B cell (primary cell): ENCODE measurements around the gene INTS15. TPM values are rescaled to one million over a fixed set of nuclear protein-coding genes. Genes with fewer than 3 reads are reported as not detected.

Source experiments
- ATAC-seq: fragments of 200-7000 bp; cut with Tn5 transposase; one replicate; pipeline ENCODE4 v1.10.0; 2021; ENCODE audit warnings: low read depth, mild to moderate bottlenecking, moderate number of reproducible peaks, moderate library complexity
- CTCF ChIA-PET: fragments of 350-600 bp; sonication (Branson Sonifier 250); formaldehyde crosslinking; loops from one replicate; lab custom pipeline; 2021; ENCODE audit warnings: antibody characterized with exemption, inconsistent platforms; lab: Charles Lee
- POLR2A ChIA-PET: fragments of 350-600 bp; sonication (Branson Sonifier 250); formaldehyde crosslinking; loops from one replicate; lab custom pipeline; 2021; ENCODE audit warnings: antibody characterized with exemption; lab: Charles Lee
- DNase-seq: peaks from one replicate; pipeline ENCODE4 v3.0.0; 2013
- H2AFZ ChIP-seq: 2 replicates; pipeline ENCODE4 v1.6.1; 2012; ENCODE audit warnings: mild to moderate bottlenecking, low read depth, low read length; ENCODE audit not compliant: insufficient read depth, poor library complexity, severe bottlenecking
- H3K27ac ChIP-seq, 2 donors: 1 replicate in 1 of 2; 2 replicates in 1 of 2; pipeline ENCODE4 v1.5.1; 2012 to 2013; ENCODE audit warnings: low read length in 2 of 2, mild to moderate bottlenecking in 2 of 2, moderate library complexity in 1 of 2
- H3K27me3 ChIP-seq, 4 experiments: fragments of 200-600 bp in 1 of 4; sonication (generic) in 1 of 4; replicated peaks in 1 of 4; 1 replicate in 2 of 4; 2 replicates in 2 of 4; pipeline versions ENCODE4 v1.6.1 to v1.7.0; 2013 to 2016; ENCODE audit warnings: low read length in 3 of 4, mild to moderate bottlenecking in 2 of 4, mixed read lengths in 1 of 4, moderate library complexity in 1 of 4; ENCODE audit not compliant: insufficient read depth in 4 of 4, control insufficient read depth in 3 of 4; ENCODE audit errors: control extremely low read depth in 1 of 4
- H3K36me3 ChIP-seq, 2 experiments: replicated peaks in 1 of 2; 1 replicate in 1 of 2; 2 replicates in 1 of 2; pipeline versions ENCODE4 v1.6.1 to v1.7.1; 2013; ENCODE audit warnings: low read length in 1 of 2; ENCODE audit not compliant: insufficient read depth in 2 of 2, control insufficient read depth in 1 of 2; ENCODE audit errors: control extremely low read depth in 1 of 2, extremely low read depth in 1 of 2
- H3K4me1 ChIP-seq, 2 donors: fragments of 200-600 bp in 1 of 2; sonication (generic) in 1 of 2; 1 replicate in 1 of 2; 2 replicates in 1 of 2; pipeline versions ENCODE4 v1.5.1 to v1.6.1; 2013 to 2017; ENCODE audit warnings: low read length in 2 of 2; ENCODE audit not compliant: control insufficient read depth in 2 of 2, insufficient read depth in 2 of 2
- H3K4me2 ChIP-seq: replicated peaks from 2 replicates; pipeline ENCODE3; 2012; ENCODE audit warnings: mild to moderate bottlenecking, low read depth, low read length; ENCODE audit not compliant: poor library complexity, severe bottlenecking
- H3K4me3 ChIP-seq, 5 experiments: fragments of 200-600 bp in 1 of 5; sonication (generic) in 1 of 5; 1 replicate in 3 of 5; 2 replicates in 2 of 5; pipeline versions ENCODE4 v1.5.1 to v1.7.0; 2011 to 2016; ENCODE audit warnings: low read length in 4 of 5, mild to moderate bottlenecking in 4 of 5, low read depth in 2 of 5, control low read depth in 1 of 5, moderate library complexity in 1 of 5; ENCODE audit not compliant: insufficient read depth in 1 of 5; ENCODE audit errors: control extremely low read depth in 1 of 5, extremely low read depth in 1 of 5
- H3K79me2 ChIP-seq: fragments of 200-600 bp; sonication (generic); one replicate; pipeline ENCODE4 v1.6.0; 2016; ENCODE audit warnings: low read length; ENCODE audit not compliant: control insufficient read depth, insufficient read depth
- H3K9ac ChIP-seq: fragments of 200-600 bp; sonication (generic); 2 replicates; pipeline ENCODE4 v1.6.1; 2017; ENCODE audit warnings: mild to moderate bottlenecking, low read length, moderate library complexity
- H3K9me3 ChIP-seq, 3 donors: one replicate each; pipeline versions ENCODE4 v1.6.1 to v1.7.1; 2013; ENCODE audit warnings: low read length in 2 of 3; ENCODE audit not compliant: control insufficient read depth in 2 of 3, insufficient read depth in 1 of 3; ENCODE audit errors: control extremely low read depth in 1 of 3
- H4K20me1 ChIP-seq: 2 replicates; pipeline ENCODE4 v1.6.0; 2012; ENCODE audit warnings: mild to moderate bottlenecking, low read length; ENCODE audit not compliant: insufficient read depth, control insufficient read depth, poor library complexity, severe bottlenecking
- H3K27ac Mint-ChIP-seq: one replicate; pipeline ENCODE4 v1.8.0; 2021; ENCODE audit warnings: mixed read lengths
- H3K27me3 Mint-ChIP-seq: one replicate; pipeline ENCODE4 v1.8.0; 2021; ENCODE audit warnings: mixed read lengths
- H3K4me1 Mint-ChIP-seq: one replicate; pipeline ENCODE4 v1.8.0; 2021; ENCODE audit warnings: mixed read lengths
- H3K4me3 Mint-ChIP-seq: one replicate; pipeline ENCODE4 v1.8.0; 2021; ENCODE audit warnings: mixed read lengths
- H3K9me3 Mint-ChIP-seq: one replicate; pipeline ENCODE4 v1.8.0; 2022; ENCODE audit warnings: mixed read lengths; ENCODE audit not compliant: insufficient read depth
- EZH2 ChIP-seq: IDR thresholded peaks from 2 replicates; pipeline ENCODE4 v1.6.1; 2012; ENCODE audit warnings: borderline replicate concordance, low read depth, mild to moderate bottlenecking, moderate library complexity, low read length; ENCODE audit not compliant: insufficient read depth, poor library complexity, severe bottlenecking
- WGBS: methylation state at CpG from one replicate; pipeline ENCODE4 v1.1.5; 2013; ENCODE audit warnings: missing lambda C conversion rate; ENCODE audit not compliant: insufficient coverage; 5-methylcytosine and 5-hydroxymethylcytosine counted together
- intact Hi-C: fragments of 100-400 bp; cut with micrococcal nuclease; formaldehyde crosslinking; loops from one replicate; pipeline ENCODE4 v1.10.0; 2022
- polyA plus RNA-seq: library from polyadenylated mRNA; depleted of rRNA; stranded (reverse); fragments of >200 nt; gene quantifications from 2 replicates; pipeline ENCODE4 v1.2.3, GENCODE V29; 2012
- total RNA-seq, 2 donors: library from RNA; stranded (reverse); fragments of 120-200 nt in 1 of 2; gene quantifications; 1 replicate in 1 of 2; 2 replicates in 1 of 2; pipeline versions ENCODE4 v1.2.3 to v1.2.4, GENCODE V29; 2013 to 2022
- TF ChIP-seq, protein P1 (sequence below): fragments of 200-600 bp; IDR thresholded peaks from one replicate; pipeline ENCODE4 v1.8.0; 2022; ENCODE audit warnings: antibody characterized with exemption, mild to moderate bottlenecking

INTS15 gene
- total and polyA plus RNA-seq, 2 donors (not counting 1 experiment from before 2014, with no cell fraction given) = 57.1 to 63.2 TPM

DNA sequence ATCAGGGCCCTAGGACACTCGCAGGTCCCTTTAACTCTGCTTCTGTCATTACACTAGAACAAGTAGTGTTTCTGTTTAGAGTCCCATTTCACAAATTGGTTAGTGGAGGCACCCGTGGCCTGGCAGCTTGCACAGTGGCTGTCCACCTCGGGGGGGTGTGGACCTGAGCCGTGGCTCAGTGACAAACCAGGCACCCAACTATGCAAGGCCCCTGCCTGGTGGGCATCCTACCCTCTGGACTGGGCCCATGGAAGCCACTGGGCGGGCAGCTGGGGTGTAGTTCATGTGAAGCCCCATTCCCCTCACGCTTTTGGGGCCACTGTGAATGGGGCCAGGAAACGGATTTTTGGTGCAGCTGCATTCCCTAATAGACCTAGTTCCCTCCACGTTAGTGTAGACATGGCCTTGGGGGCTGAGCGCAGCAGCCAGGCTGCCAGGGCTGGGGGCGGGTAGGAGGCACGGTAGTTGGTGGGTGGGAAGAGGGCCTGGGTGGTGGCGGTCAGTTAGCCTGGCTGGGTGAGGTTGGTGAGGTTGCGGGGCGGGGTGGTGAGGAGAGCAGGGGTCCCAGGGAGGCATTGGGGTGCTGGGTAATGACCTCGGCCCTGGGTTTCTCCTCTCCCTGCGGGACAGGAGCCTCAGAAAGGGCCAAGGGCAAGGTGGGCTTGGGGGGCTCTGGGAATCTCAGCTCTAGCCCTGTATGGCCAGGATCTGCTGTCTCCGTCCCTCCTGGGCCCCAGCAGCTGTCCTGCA is 66.0 kb downstream of the INTS15 start:
- CTCF ChIA-PET = no interaction called here
- Histone ChIP-seq H3K27ac (no peak overlapping the region), H2AFZ (no peak overlapping the region), H3K36me3 (peaks cover 0 to 20% of the 10 kb centered on the region in 2 experiments), H4K20me1 (peaks cover 8% of the 10 kb centered on the region), H3K9ac (no peak overlapping the region), H3K4me2 (no peak overlapping the region), H3K9me3 (peaks cover 0 to 19% (median 0%) of the 10 kb centered on the region in 3 donors), H3K79me2 (peaks cover 15% of the 10 kb centered on the region), H3K4me3 (no peak overlapping the region), H3K4me1 (no peaks in the 10 kb centered on the region), H3K27me3 (peaks cover 0 to 2% (median 0%) of the 10 kb centered on the region in 4 experiments)
- POLR2A ChIA-PET = no interaction called here
- 97% methylated on average over 16 of the region's 17 CpGs for WGBS
- DNase-seq (no peak), ATAC-seq (no peak)
- no peak for TF ChIP-seq EZH2
- TF ChIP-seq, protein P1, sequence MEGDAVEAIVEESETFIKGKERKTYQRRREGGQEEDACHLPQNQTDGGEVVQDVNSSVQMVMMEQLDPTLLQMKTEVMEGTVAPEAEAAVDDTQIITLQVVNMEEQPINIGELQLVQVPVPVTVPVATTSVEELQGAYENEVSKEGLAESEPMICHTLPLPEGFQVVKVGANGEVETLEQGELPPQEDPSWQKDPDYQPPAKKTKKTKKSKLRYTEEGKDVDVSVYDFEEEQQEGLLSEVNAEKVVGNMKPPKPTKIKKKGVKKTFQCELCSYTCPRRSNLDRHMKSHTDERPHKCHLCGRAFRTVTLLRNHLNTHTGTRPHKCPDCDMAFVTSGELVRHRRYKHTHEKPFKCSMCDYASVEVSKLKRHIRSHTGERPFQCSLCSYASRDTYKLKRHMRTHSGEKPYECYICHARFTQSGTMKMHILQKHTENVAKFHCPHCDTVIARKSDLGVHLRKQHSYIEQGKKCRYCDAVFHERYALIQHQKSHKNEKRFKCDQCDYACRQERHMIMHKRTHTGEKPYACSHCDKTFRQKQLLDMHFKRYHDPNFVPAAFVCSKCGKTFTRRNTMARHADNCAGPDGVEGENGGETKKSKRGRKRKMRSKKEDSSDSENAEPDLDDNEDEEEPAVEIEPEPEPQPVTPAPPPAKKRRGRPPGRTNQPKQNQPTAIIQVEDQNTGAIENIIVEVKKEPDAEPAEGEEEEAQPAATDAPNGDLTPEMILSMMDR = no peak
- Mint-ChIP-seq H3K27ac (no peak overlapping the region), H3K4me3 (no peak overlapping the region), H3K9me3 (no peaks in the 10 kb centered on the region), H3K4me1 (no peaks in the 10 kb centered on the region), H3K27me3 (no peaks in the 10 kb centered on the region)
- intact Hi-C loops = no loop called here

DNA sequence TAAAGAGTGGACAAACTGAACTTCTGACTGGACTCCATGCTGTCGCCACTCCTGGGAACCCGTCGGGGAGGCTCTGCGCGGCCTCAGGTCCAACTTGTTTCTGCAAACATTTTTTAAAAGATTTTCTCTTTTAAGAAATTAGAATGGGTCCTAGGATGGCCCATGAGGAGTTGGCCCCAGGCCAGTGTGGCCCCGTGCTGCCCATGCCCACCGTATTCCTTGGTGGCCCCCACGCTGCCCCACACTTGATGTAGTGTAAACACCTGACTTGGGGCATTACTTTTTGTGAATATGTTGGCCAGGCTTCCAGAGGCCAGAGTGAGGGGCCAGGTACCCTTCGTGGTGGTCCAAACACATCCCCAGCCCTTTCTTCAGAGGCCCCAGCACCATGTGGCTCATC is 66.6 kb downstream of the INTS15 start:
- no peaks in the 10 kb centered on the region for H3K27me3 Mint-ChIP-seq
- Histone ChIP-seq H3K4me2 (no peak overlapping the region), H3K36me3 (peaks cover 0 to 20% of the 10 kb centered on the region in 2 experiments), H3K9ac (no peak overlapping the region), H3K27ac (no peak overlapping the region), H3K4me3 (no peak overlapping the region), H2AFZ (no peak overlapping the region), H3K4me1 (no peaks in the 10 kb centered on the region), H3K79me2 (peaks cover 15% of the 10 kb centered on the region), H3K27me3 (peaks cover 0 to 2% (median 0%) of the 10 kb centered on the region in 4 experiments), H4K20me1 (peaks cover 5% of the 10 kb centered on the region), H3K9me3 (peaks cover 0 to 13% (median 0%) of the 10 kb centered on the region in 3 donors)
- ChIA-PET POLR2A (no interaction called here), CTCF (no interaction called here)
- 93% methylated on average over 5 of the region's 9 CpGs for WGBS
- intact Hi-C loops = no loop called here
- H3K4me3 Mint-ChIP-seq = no peak overlapping the region
- no peaks in the 10 kb centered on the region for H3K9me3 Mint-ChIP-seq
- no peak overlapping the region for H3K27ac Mint-ChIP-seq
- no peaks in the 10 kb centered on the region for H3K4me1 Mint-ChIP-seq
- DNase-seq = peak; percentile 5
- ATAC-seq = no peak
- TF ChIP-seq EZH2 = no peak
- TF ChIP-seq, protein P1 = no peak
